NCI-H748 (cell line): ENCODE measurements around the gene PCNX3.

Experiments used
- DNase-seq: peaks from one replicate; lab custom pipeline; 2025; ENCODE audit not compliant: unreplicated experiment; lab: John Stamatoyannopoulos, UW

PCNX3 gene

GRCh38 chr11:65580031-65580692, 35.4 kb upstream of the PCNX3 start:
- no peak for DNase-seq

DNA sequence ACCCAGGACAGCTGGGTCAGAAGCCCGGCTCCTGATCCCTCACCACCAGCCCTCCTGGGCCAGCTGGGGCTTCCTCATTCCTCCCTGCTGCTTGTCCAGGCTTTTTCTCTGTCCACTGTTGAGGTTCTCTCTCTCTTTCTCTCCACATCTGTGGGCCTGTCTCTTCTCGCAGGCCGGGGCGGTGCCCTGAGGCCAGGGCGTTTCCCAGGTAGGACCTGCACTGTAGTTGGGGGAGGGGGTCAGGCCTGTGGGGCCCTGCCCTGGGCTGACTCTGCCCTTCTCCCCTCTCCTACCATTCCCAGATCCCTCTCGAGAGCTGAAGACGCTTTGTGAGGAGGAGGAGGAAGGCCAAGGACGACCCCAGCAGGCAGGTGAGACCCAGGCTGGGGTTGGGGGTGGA, 34.8 kb upstream of the PCNX3 start:
- no peak for DNase-seq

DNA sequence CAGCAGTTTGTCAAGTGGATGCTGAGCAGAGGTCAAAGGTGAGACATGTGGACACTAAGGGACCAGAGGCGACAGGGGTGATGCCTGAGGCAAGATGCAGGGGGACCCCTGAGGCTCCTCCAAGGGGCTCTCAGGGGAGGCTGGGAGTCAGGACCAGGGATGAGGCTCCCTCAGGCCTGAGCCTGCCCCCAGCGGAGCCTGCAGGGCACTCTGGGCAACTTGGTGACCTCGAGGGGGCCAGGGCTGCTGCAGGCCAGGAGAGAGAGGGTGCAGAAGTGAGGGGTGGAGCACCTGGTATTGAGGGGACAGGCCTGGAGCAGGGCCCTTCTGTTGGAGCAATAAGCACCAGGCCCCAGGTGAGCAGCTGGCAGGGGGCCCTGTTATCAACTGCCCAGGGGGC, 33.6 kb upstream of the PCNX3 start:
- no peak for DNase-seq

- no peak for DNase-seq
Observed at GRCh38 chr11:65583589-65583988, 32.0 kb upstream of the PCNX3 start.

DNA sequence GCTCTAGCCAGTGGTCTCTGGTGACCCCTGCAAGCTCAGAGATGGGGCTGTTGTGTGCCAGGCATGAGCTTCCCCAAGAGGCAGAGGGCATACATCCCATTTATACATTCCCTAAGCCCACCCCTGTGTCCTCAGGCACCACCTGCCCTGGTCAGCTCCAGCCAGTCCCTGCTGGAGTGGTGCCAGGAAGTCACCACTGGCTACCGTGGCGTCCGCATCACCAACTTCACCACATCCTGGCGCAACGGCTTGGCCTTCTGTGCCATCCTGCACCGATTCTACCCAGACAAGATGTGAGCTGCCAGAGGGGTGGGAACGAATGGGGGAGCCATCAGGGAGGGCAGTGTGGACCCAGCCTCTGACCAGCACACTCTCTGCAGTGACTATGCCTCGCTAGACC, 31.5 kb upstream of the PCNX3 start:
- no peak for DNase-seq

- no peak for DNase-seq
Observed at GRCh38 chr11:65584723-65585171, 30.8 kb upstream of the PCNX3 start.

GRCh38 chr11:65585396-65586246, 30.0 kb upstream of the PCNX3 start:
- no peak for DNase-seq

- DNase-seq, result no peak
Observed at GRCh38 chr11:65586247-65586630, 29.3 kb upstream of the PCNX3 start.

- no peak for DNase-seq
Observed at GRCh38 chr11:65586676-65587075, 28.9 kb upstream of the PCNX3 start.

- DNase-seq, result peak; percentile 22
Observed at GRCh38 chr11:65588199-65589054, 27.1 kb upstream of the PCNX3 start.

GRCh38 chr11:65589444-65590239, 25.9 kb upstream of the PCNX3 start:
- no peak for DNase-seq

GRCh38 chr11:65590240-65590738, 25.3 kb upstream of the PCNX3 start:
- DNase-seq, result no peak

DNA sequence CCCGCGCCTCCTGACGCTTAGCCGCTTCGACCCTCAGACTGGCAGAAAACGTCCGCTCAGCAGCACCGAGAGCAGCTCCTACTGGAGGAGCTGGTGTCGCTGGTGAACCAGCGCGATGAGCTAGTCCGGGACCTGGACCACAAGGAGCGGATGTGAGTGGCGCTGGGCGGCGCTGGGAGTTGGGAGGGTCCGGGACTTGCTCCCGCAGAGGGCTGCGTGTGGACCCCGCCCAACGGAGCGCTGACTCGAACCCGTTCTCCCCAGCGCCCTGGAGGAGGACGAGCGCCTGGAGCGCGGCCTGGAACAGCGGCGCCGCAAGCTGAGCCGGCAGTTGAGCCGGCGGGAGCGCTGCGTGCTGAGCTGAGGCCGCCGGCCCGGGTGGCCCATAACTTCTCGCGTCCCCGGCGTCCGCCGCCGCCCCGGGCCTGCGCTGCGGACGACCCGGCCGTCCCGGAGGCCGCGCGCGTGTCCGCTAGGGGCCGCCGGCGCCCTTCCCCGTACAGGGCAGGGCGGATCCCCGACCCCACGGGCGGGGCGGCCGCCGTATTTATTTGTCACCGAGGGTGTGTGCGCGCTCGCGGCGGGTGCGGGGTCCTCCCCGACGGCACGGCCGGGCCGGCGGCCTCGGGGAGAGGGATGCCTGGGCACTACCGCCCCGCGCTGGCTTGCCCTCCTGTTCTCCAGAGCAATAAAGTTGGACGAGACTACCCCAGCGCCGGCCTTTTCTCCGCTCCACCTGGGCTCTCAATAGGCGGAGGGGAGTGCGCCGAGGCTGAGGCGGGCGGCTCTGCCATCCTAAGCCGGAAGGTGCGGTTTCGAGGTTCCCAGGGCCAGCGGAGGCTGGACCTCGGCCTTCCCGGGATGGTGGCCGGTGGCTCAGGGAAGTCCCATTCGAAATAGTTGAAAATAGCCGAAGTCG, 23.4 kb upstream of the PCNX3 start:
- DNase-seq, result peak; percentile 47

DNA sequence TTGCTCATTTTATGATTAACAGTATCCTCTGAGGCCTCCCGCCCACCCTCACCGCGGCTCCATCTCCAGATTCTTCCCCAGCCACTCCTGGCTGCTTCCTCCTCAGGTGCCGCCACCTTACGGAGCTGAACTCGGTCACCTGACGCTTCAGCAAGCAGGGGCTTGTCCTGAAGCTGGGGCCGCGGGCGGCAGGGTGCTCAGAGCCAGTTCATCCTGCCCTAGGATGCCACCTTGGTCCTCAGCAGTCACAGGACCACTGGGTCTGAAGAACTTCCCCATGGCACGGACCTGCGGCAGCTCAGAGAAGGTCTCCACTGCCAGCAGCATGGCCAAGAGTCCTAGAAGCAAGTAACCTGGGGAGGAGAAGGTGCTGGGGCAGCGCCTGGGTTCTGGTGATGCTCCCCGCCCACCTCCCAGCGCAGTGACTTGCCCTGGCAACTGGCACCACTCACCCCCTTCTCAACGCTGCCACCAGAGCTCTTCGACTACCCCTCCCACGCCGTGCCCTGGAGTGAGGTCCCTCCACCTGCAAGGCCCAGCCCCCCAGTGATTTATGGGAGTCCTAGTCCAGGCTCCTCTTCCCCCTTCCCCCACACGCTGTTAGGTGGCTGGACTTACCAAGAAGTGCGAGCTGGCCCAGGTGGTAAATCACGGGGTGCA, 22.6 kb upstream of the PCNX3 start:
- no peak for DNase-seq

DNA sequence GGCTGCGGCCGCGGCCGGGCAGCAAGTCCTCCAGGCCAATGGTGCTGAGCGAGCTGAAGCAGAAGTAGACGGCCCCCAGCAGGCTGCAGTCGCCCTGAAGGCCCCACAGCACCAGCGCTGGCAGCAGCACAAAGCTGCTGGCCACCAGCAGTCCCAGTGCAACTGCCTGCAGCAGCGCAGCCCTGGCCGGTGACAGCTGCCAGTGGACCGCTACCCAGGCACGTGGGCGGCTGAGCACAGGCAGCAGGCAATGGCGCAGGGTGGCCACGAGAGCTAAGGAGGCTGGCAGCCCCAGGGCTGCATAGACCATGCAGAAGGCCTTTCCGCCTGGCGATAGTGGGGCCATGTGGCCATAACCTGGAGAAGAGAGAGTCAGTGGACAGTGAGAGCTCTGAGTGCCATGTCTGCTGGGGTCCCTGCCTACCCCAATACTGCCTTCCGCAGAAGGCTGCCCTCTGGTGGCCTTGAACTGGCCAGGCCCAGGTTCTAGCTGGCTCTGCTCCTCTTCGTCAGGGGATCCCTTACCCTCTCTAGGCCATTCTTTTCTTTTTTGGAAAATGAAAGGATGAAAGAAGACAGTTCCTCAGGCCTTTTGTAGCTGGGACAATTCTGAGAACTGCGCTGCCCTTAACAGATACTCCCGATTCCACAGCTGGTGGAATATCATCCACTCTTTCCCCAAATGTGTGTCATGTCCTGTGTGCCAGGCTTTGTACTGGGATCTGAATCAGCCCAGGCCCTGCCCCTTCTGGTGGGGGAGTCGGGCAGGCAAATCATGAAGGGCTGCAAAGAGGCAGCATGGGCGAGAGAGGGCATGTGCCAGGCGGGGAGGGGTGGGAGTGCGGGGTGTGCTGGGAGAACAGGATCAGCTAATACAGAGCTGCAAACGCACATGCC, 21.8 kb upstream of the PCNX3 start:
- peak; percentile 11 for DNase-seq

DNA sequence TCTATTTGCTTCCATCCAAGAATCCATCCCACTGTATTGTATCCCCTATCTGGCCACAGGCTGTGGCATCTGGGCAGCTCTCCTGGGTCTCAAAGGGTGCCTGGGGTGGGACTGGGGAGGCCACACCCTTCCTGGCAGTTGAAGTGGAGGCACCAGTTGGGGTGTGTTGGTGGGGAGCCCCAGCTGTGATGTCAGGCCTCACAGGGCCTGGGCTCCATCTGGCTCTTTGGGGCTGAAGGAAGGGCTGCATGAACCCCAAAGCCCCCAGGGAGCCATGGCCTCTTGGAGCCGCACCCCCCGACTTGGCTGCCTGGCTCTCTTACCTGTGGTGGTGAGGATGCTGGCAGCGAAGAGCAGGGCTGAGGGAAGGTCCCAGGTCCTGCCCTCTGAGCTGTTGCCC, 20.4 kb upstream of the PCNX3 start:
- no peak for DNase-seq

- DNase-seq, result no peak
Observed at GRCh38 chr11:65595543-65596281, 19.9 kb upstream of the PCNX3 start, which contains the start of gene KCNK7. TSS of gene KCNK7 (minus strand) at chr11:65595800. CDS start at chr11:65595772, 28 bp downstream.
